Measurements from ENCODE around the gene TANC1. TPM values are rescaled to one million over a fixed set of nuclear protein-coding genes. Genes with fewer than 3 reads are reported as not detected.

Gene TANC1
- total and polyA plus RNA-seq, 2 experiments from 2014 or later, result 2.8 to 9.5 TPM

DNA sequence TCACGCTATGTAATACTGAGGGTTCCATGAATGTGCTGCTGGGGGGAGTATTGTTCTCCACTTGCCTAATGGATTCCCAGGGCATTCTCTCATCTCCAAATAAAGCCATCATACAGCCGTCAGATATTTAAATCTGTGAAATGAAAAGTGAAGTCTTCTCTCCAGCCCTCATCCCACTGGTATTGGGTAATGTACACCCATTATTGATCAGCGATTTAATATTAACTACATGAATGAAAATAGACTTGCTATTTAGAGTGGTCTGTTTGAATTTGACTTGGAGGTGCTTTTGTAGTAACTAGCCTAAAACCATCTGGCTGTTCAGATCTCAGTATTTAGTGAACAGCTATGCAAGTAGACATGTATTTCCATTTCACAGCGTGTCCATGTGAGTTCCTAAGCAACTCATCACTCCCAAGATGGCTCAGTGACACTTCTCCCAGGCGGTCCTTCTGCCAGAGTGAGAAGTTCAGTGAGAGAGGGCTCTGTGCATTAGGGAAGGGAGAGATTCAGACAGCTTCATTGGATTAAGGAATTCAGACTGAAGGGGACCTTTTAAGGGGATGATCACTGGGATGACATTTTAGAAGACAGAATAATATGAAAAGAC lies 177.4 kb downstream of the TANC1 start:
- no peaks in the 10 kb centered on the region for H3K36me3 ChIP-seq (ENCODE audit: insufficient read depth)
- no peak for ATAC-seq
- Mint-ChIP-seq H3K9me3 (no peaks in the 10 kb centered on the region), H3K27me3 (ENCODE audit: insufficient read depth, low read depth, poor library complexity) (no peaks in the 10 kb centered on the region), H3K4me3 (no peak overlapping the region), H3K4me1 (peaks cover 6% of the 10 kb centered on the region; the same call in 1 of the 3 replicates), H3K36me3 (ENCODE audit: low read depth) (no peaks in the 10 kb centered on the region), H3K27ac (no peak overlapping the region)
- DNase-seq (ENCODE audit: low spot score), result no peak
- TF ChIP-seq ZNF114 (CRISPR knock-in tag; IDR thresholded peaks at IDR 0.05) (no peak), EZH2 (IDR thresholded peaks at IDR 0.05; ENCODE audit: low read depth, unreplicated experiment) (no peak), STAT1 (IDR thresholded peaks at IDR 0.05; ENCODE audit: unreplicated experiment) (no peak), POLR2AphosphoS5 (IDR thresholded peaks at IDR 0.05; ENCODE audit: low read depth) (no peak), ZNF331 (CRISPR knock-in tag; IDR thresholded peaks at IDR 0.05; ENCODE audit: low read depth) (no peak), NANOG (IDR thresholded peaks at IDR 0.05; ENCODE audit: borderline replicate concordance) (no peak), CREB1 (CRISPR knock-in tag; IDR thresholded peaks at IDR 0.05; ENCODE audit: low read depth) (no peak), JUNB (IDR thresholded peaks at IDR 0.05; ENCODE audit: unreplicated experiment) (no peak), EZH2phosphoT487 (IDR thresholded peaks at IDR 0.05; ENCODE audit: unreplicated experiment) (no peak)
- TF ChIP-seq, protein P1, sequence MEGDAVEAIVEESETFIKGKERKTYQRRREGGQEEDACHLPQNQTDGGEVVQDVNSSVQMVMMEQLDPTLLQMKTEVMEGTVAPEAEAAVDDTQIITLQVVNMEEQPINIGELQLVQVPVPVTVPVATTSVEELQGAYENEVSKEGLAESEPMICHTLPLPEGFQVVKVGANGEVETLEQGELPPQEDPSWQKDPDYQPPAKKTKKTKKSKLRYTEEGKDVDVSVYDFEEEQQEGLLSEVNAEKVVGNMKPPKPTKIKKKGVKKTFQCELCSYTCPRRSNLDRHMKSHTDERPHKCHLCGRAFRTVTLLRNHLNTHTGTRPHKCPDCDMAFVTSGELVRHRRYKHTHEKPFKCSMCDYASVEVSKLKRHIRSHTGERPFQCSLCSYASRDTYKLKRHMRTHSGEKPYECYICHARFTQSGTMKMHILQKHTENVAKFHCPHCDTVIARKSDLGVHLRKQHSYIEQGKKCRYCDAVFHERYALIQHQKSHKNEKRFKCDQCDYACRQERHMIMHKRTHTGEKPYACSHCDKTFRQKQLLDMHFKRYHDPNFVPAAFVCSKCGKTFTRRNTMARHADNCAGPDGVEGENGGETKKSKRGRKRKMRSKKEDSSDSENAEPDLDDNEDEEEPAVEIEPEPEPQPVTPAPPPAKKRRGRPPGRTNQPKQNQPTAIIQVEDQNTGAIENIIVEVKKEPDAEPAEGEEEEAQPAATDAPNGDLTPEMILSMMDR (conservative IDR thresholded peaks at IDR 0.05; ENCODE audit: low read depth in 2 of 2), result no peak
- TF ChIP-seq, protein P2, sequence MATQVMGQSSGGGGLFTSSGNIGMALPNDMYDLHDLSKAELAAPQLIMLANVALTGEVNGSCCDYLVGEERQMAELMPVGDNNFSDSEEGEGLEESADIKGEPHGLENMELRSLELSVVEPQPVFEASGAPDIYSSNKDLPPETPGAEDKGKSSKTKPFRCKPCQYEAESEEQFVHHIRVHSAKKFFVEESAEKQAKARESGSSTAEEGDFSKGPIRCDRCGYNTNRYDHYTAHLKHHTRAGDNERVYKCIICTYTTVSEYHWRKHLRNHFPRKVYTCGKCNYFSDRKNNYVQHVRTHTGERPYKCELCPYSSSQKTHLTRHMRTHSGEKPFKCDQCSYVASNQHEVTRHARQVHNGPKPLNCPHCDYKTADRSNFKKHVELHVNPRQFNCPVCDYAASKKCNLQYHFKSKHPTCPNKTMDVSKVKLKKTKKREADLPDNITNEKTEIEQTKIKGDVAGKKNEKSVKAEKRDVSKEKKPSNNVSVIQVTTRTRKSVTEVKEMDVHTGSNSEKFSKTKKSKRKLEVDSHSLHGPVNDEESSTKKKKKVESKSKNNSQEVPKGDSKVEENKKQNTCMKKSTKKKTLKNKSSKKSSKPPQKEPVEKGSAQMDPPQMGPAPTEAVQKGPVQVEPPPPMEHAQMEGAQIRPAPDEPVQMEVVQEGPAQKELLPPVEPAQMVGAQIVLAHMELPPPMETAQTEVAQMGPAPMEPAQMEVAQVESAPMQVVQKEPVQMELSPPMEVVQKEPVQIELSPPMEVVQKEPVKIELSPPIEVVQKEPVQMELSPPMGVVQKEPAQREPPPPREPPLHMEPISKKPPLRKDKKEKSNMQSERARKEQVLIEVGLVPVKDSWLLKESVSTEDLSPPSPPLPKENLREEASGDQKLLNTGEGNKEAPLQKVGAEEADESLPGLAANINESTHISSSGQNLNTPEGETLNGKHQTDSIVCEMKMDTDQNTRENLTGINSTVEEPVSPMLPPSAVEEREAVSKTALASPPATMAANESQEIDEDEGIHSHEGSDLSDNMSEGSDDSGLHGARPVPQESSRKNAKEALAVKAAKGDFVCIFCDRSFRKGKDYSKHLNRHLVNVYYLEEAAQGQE (IDR thresholded peaks at IDR 0.05; ENCODE audit: unreplicated experiment), result no peak
- TF ChIP-seq, protein P3, sequence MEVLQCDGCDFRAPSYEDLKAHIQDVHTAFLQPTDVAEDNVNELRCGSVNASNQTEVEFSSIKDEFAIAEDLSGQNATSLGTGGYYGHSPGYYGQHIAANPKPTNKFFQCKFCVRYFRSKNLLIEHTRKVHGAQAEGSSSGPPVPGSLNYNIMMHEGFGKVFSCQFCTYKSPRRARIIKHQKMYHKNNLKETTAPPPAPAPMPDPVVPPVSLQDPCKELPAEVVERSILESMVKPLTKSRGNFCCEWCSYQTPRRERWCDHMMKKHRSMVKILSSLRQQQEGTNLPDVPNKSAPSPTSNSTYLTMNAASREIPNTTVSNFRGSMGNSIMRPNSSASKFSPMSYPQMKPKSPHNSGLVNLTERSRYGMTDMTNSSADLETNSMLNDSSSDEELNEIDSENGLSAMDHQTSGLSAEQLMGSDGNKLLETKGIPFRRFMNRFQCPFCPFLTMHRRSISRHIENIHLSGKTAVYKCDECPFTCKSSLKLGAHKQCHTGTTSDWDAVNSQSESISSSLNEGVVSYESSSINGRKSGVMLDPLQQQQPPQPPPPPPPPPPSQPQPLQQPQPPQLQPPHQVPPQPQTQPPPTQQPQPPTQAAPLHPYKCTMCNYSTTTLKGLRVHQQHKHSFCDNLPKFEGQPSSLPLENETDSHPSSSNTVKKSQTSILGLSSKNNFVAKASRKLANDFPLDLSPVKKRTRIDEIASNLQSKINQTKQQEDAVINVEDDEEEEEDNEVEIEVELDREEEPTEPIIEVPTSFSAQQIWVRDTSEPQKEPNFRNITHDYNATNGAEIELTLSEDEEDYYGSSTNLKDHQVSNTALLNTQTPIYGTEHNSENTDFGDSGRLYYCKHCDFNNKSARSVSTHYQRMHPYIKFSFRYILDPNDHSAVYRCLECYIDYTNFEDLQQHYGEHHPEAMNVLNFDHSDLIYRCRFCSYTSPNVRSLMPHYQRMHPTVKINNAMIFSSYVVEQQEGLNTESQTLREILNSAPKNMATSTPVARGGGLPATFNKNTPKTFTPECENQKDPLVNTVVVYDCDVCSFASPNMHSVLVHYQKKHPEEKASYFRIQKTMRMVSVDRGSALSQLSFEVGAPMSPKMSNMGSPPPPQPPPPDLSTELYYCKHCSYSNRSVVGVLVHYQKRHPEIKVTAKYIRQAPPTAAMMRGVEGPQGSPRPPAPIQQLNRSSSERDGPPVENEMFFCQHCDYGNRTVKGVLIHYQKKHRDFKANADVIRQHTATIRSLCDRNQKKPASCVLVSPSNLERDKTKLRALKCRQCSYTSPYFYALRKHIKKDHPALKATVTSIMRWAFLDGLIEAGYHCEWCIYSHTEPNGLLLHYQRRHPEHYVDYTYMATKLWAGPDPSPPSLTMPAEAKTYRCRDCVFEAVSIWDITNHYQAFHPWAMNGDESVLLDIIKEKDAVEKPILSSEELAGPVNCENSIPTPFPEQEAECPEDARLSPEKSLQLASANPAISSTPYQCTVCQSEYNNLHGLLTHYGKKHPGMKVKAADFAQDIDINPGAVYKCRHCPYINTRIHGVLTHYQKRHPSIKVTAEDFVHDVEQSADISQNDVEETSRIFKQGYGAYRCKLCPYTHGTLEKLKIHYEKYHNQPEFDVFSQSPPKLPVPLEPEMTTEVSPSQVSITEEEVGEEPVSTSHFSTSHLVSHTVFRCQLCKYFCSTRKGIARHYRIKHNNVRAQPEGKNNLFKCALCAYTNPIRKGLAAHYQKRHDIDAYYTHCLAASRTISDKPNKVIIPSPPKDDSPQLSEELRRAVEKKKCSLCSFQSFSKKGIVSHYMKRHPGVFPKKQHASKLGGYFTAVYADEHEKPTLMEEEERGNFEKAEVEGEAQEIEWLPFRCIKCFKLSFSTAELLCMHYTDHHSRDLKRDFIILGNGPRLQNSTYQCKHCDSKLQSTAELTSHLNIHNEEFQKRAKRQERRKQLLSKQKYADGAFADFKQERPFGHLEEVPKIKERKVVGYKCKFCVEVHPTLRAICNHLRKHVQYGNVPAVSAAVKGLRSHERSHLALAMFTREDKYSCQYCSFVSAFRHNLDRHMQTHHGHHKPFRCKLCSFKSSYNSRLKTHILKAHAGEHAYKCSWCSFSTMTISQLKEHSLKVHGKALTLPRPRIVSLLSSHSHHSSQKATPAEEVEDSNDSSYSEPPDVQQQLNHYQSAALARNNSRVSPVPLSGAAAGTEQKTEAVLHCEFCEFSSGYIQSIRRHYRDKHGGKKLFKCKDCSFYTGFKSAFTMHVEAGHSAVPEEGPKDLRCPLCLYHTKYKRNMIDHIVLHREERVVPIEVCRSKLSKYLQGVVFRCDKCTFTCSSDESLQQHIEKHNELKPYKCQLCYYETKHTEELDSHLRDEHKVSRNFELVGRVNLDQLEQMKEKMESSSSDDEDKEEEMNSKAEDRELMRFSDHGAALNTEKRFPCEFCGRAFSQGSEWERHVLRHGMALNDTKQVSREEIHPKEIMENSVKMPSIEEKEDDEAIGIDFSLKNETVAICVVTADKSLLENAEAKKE (CRISPR knock-in tag; IDR thresholded peaks at IDR 0.05), result no peak
- TF ChIP-seq, protein P4, sequence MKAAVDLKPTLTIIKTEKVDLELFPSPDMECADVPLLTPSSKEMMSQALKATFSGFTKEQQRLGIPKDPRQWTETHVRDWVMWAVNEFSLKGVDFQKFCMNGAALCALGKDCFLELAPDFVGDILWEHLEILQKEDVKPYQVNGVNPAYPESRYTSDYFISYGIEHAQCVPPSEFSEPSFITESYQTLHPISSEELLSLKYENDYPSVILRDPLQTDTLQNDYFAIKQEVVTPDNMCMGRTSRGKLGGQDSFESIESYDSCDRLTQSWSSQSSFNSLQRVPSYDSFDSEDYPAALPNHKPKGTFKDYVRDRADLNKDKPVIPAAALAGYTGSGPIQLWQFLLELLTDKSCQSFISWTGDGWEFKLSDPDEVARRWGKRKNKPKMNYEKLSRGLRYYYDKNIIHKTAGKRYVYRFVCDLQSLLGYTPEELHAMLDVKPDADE (IDR thresholded peaks at IDR 0.05), result no peak
- no peak overlapping the region for H3K4me3 ChIP-seq
- no peak overlapping the region for H2AFZ ChIP-seq
- H3K27me3 ChIP-seq (ENCODE audit: insufficient read depth), result no peaks in the 10 kb centered on the region
- H3K27ac ChIP-seq (ENCODE audit: low read depth), result no peak overlapping the region
- no peaks in the 10 kb centered on the region for H3K9me2 ChIP-seq (ENCODE audit: insufficient read depth)
- no peaks in the 10 kb centered on the region for H3F3A ChIP-seq (replicated peaks; ENCODE audit: low read depth)
- H3K4me1 ChIP-seq (ENCODE audit: insufficient read depth), result no peaks in the 10 kb centered on the region
- H3K79me2 ChIP-seq (replicated peaks; ENCODE audit: insufficient read depth), result no peaks in the 10 kb centered on the region
- H3K4me2 ChIP-seq, result no peak overlapping the region
- no peaks in the 10 kb centered on the region for H4K20me1 ChIP-seq (replicated peaks; ENCODE audit: insufficient read depth)
